ENCODE results near the gene SPPL2B.

Gene SPPL2B

DNA sequence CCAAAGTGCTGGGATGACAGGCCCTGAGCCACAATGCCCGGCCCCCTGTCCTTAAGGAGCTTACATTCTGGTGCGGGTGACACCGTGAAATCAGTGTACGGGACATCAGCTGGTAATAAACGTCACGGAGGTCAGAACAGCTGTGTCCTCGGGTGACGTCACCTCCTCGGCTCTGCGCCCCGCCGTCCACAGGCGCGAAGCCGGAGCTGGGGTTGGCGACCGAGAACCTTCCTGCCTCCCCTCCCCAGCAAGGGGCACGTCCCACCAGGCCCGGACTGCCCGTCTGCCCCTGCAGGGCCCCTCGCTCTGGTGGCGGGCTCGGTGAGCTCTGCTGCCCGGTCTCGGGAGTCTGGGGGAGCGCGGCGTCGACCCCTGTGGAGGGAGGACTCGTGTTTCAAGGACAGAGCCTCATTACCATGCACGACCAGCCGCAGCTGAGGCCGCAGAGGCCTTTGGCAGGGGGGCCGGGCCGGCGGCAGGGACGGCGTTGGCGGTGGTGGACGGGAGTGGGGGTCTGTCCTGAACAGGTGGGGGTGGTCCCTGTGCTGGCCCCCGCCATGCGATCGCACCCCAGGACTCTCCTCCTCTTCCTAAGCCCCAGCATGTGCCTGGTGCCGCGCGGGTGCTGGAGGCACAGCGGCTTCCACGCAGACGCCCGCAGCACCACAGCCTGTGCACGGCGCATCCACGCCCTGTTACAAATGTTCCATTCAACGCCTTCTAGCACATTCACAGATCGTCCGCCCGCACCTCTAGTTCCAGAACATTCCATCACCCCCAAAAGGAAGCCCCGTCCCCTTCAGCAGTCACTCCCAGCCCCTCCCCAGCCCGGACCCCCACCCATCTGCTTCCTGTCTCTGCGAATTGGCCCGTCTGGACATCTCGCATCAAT is 25.9 kb upstream of the SPPL2B start:
- DNase-seq, result no peak

DNA sequence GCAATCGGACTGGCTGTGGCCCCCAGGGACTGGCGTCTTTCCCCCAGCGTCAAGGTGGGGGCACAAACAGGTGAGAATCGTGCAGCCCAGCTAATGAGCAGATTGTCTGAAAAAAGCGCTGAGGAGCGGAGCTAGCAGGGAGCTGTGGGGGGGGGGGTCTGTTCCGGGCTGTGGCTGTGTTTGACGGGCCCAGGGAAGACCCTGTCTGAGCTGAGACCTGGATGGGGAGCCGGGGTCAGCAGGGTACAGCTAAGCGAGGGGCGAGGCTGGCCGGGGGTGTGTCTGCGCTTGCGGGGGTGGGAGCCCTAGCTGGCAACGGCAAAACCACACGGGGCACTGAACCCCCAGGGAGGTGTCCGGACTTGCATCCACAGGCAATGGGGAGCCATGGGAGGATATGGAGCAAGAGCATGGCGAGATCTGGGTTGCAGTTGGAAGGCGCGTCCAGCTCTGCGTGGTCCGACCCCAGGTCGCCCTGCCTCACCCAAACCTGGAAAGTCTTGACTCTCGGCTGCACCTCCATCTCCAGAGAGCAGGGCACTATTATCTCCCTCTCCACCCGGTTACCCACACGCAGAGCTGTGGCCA is 25.2 kb upstream of the SPPL2B start:
- DNase-seq, result no peak

DNA sequence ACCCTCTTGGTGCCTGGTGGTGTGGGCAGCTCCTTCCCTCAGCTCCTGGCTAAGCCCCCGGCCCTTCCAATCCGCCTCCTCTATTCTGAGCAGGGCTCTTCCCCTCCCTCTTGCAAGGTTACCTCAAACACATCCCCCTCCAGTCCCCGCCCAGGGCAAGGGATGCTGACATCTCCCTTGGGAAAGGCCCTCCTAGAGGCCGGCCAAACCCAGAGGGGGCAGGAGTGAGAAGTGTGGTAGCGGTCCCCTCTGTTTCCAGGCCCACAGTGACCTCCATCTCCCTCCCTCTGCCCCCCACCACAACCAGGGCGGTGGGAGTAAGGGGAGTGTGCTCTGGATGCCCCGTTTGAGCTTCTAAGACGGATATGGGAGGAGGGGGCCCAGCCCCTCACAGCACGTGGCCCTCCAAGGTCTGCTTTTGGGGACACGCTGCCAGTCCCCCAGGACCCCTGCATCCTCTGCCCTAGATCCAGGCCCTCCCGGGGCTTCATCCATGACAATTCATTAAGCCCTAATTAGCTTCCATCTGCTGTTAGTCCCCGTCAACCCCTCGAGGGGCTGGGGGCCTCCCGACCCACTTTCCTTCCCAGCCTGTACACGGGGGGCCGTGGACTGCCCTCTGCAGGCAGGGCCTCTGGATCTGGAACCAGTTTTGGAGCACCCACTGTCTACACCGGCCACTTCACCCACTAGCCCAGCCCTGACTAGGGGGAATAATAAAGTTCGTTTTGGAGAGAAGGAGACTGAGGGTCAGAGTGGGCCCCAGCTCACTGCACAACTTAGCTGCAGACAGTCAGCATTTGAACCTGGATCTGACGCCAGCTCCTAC is 22.8 kb upstream of the SPPL2B start:
- DNase-seq, result no peak

DNA sequence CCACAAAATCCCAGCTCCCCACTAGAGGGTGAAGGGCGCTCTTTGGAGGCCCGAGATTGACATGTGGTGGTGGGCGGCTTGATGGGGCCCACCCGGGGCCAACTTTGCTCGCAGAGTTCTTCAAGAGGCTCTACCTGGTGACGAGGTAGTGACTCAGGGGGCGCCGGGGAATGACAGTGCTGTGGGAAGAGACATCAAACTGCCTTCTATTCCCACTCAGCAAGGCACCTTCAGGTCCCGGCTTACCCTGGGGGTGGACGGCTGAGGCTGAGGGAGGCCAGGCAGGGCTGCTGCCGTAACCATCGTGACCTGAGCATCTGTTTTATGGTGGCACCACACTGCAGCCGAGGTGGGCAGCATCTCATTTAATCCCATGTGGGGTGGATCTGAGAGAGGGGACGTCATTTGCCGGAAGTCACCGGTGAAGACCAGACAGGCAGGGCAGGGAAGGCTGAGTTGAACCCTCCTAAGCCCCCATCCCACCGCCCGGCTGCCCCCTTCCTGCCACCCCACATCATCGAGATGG is 22.1 kb upstream of the SPPL2B start:
- DNase-seq, result no peak

DNA sequence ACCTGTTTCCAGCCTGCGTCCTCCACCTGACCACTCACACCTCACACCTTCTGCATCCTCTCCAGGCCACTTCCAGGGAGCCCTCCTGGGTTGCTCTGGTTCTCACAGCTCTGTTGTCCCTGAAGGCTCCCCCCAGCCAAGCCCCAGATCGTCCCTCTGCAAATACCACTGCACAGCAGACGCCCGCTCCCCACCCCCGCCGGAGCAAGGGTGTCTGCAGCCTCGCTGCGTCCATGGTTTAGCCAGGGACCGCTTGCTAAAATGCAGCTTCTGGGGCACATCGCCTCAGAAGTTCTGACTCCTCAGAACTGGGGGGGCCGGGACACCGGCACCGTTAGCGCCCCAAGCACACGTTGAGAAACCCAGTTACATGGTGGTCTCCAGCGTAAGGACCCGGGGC is 21.5 kb upstream of the SPPL2B start:
- DNase-seq, result no peak

DNA sequence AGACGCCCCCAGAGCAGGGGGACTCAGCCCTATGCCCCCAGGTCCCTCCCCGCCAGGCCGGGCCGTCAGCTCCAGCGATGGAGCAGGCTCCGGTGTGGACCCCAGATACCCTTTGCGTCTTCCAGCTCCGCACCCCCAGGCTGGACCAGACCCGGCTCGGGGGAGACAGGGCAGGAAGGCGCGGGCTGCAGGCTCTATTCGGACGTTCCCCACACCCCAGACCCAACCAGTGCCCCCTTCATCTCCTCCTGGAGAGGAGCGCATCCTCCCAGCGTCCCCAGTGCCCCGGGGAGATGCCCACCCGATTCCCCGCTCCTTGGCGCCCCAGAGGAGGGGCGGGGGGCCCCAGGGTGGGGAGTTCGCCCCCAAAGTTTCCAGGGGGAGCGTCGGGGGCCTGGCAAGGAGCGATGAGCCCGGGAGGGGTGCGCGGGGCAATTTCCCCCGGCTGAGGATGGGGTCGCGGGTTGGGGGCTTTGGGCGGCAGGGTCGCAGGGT is 20.9 kb upstream of the SPPL2B start:
- no peak for DNase-seq

DNA sequence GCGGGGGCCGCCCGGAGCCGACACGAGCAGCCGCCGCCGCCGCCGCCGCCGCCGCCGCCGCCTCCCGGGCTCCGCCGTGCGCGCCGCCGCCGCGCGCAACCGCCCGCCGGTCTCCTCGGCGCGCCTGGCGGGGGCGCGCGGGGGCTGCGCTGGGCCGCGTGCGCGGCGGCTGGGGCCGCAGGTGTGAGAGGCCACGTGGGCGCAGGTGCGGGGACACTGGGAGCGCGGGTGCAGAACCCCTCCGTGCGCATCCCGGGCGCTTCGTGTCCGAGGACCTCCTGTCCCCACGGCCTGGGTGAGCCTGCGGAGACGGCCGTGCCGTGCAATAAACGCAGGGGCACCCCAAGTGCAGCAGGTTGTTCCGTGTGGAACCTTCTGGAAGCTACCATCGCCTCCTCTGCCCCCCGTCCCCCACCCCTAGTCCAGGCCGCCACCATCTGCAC is 20.3 kb upstream of the SPPL2B start, which contains the start of gene LINGO3:
LINGO3 (minus strand) TSS at position 41 of the 443 bp plus-strand sequence. CDS start 16,378 bp downstream, outside the sequence.
- no peak for DNase-seq

DNA sequence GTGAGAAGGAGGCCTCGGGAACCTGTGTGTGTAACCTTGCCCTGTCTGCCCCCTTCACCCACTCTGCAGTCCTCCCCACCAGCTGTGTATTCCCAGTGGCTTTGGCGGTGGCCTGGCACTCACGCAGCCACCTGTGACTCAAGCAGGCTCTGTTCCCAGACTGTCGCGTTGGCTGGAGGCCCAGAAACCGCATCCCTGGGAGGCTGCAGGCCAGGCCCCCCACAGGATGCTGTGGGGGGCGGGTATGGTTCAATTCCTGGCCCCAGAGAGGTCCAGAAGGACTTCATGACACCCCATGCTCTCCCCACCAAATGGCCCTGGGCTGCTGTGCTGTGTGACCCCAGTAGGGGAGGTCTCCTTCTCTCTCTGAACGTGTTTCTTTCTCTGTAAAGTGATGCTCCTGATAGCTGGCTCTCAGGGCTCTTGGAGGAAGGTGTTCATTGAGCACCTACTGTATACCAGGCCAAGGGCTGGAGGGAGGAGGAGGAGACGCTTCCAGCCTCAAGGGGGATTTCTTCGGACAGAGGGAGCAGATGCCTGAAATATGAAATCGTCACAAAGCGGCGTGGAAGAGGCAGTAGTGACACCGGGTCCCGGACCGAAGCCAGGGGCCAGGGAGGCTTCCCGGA is 18.6 kb upstream of the SPPL2B start:
- no peak for DNase-seq

DNA sequence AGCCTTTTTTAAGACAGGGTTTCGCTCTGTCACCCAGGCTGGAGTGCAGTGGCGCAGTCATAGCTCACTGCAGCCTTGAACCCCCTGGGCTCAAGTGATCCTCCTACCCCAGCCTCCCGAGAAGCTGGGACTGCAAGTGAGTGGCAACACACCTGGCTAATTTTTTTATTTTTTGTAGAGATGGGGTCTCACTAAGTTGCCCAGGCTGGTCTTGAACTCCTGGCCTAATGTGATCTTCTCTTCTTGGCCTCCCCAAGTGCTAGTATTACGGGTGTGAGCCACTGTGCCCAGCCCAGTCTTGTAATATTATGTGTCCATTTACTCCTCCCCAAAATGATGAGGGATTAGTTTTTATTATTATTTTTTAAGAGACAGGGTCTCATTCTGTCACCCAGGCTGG is 17.4 kb upstream of the SPPL2B start:
- DNase-seq, result no peak

DNA sequence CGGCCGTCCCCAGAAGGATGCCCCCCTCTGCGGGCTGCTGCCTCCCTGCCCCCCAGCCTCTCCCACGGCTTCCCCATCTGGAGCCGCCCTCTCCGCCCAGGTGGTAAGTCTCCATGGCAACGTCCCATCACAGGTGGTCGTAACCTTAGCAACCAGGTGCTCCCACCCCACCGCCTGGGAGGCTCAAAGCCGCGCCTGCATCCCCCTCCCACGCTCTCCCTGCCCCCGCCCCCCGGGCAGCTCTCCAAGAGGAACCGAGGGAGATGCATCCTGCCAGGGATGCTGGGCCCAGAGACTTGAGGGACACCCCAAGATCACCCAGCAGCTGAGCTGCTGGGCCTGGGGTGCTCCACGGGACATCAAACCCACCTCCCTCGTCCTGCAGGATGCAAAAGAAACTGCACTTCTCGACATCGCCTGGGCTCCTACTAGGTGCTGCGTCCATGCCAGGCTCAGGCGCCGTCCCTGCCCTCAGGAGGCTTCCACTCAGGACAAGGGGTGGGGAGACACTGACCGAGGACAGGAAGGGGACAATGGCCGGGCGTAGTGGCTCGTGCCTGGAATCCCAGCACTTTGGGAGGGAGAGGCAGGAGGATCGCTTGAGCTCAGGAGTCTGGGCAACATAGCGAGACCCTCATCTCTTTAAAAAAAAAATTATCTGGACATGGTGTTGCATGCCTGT is 15.5 kb upstream of the SPPL2B start:
- no peak for DNase-seq

DNA sequence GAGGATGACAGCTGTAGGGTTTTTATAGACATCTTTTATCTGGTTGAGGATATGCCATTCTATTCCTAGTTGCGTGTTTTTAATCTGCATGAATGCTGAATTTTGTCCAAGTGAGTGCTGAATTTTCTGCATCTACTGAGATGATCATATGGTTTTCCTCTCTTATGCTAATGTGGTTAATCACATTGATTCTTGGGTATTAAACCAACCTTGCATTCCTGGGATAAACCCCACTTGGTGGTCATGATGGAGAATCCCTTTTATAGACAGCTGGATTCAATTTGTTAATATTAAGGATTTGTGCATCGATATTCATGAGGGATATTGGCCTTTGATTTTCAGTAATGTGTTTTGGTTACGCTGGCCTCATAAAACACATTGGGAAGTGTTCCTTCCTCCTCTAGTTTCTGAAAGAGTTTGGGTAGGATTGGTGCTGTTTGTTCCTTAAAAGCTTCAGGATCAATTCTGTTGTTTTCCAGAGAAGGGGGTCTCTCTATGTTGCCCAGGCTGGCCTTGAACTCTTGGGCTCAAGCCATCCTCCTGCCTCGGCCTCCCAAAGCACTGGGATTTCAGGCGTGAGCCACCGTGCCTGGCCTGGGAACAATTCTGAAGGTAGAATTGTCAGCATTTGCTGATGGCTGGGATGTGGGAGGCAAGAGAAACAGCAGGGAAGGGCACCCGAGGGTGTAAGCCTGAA is 13.2 kb upstream of the SPPL2B start:
- DNase-seq, result no peak

DNA sequence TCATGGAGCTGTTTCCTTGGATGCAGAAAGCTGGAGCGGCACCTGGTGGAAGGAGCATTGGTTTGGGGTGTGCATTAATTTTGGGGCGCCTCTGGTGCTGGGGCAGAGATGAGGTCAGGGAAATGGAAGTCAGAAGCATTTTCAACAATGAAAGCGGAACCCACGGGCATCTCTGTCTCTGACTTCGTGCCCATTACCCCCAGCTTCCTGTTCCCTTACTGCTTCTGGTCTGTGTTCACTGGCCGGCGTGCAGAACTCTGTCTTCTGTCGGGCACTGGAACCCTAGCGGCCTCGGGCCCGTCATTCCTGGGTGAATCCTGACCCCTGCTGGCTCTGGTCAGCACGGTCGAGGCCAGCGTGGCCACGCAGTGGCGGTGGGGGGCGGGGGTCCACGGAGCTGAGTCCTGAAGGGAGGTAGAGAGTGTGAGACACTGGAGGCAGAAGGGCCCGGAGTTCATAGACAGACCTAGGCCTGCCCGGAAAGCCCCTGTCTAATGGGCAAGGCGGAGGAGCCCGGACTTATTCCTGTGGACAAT is 12.6 kb upstream of the SPPL2B start:
- peak; percentile 94 to 96 for DNase-seq

DNA sequence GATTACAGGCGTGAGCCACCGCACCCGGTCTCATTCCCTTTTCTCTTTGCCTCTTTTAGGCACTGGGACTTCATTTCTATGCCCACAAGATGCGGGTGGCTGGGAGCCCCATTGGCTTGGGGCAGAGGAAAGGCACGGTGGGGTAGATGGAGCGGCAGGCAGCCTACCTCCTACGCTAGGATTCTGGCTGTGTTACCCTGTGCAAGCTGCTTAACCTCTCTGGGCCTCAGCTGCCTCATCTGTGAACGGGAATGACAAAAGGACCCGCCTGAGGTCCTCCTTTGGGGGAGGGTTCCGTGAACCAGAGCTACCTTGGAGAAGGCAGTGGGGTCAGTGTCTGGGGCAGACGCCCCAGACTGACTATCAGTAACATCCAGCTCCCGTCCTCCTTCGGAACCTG is 11.2 kb upstream of the SPPL2B start:
- DNase-seq, result no peak

DNA sequence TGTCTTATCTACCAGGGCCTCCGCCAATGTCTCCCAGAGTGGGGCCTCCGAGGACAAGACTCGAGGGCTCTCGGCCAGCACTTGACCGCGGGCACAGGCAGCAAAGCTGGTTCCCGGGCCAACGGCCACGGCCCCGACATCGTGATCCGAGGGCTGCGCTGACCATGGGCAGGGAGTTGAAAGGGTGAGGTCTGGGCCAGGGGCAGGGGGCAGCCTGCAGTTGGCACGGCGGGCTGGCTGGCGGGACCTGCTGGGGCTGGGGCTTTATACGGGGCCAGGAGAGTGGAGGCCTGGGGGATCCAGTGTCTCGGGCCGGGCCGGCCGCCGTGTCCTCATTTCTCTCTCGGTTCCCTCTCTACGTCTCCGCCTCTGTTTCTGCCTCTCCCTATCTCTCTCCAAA is 10.7 kb upstream of the SPPL2B start:
- DNase-seq, result no peak

DNA sequence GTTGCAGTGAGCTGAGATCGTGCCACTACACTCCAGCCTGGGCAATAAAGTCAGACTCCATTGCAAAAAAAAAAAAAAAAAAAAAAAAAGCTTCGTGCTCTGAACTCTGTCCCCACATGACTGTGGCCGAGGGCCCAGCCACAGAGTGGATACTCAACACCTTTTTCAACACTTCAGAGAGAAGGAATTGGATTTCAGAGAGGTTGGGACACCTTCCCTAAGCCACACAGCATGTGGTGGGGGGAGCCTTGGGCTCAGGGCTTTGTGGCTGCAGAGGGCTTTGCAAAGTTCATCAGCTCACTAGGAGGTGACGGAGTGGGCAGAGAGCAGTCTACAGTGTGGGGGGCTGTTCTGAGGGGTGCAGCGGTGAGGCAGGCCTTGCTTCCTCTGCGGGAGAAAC is 9.6 kb upstream of the SPPL2B start:
- DNase-seq, result no peak

DNA sequence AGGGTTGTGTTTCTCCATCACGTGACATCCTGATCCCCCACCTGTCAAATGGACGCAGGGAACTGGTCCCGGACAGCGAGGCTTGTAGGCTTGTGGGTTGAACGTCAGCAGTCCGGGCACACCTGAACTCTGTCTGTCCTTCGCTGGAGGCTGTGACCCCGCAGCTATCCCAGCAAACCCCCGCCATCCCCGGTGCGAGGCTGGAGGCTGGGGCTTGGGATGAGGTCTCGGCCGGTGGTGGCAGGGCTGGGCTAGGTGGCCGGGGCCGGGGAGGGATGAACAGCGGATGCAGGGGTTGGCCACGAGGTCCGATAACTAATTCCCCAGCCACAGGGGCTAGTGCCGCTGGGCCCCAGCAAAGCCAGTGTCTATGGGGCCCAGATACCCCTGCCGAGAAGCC is 8.9 kb upstream of the SPPL2B start:
- no peak for DNase-seq

DNA sequence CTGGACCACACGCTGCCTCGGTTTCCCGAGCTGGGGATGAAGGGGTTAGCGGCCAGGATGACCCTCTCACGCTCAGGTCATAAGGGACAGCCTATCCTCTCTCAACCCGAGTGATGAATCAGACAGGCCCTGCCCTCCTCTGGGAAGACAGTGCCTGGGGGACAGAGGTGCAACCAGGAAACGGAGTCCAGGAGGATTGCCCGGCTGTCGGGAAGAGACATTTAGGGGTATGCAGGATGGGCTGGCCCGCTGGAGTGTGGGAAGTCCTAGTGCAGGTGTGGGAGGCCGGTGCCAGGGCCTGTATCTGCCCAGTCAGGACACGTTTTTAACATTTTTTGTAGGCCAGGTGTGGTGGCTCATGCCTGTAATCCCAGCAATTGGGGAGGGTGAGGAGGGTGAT is 8.4 kb upstream of the SPPL2B start:
- DNase-seq, result no peak

DNA sequence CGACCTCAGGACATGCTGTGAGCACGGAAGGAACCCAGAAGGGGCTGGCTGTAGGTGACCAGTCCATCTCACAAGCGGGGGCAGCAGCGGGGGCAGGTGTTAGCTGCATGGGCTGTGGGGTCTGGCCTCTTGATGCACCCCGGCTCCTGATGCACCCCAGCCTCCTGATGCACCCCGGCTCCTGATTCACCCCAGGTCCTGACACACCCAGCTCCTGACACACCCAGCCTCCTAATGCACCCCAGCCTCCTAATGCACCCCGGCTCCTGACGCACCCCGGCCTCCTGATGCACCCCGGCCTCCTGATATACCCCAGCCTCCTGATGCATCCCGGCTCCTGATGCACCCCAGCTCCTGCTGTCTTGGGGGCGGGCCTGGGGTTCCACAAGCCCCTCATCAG is 7.5 kb upstream of the SPPL2B start:
- DNase-seq, result no peak

DNA sequence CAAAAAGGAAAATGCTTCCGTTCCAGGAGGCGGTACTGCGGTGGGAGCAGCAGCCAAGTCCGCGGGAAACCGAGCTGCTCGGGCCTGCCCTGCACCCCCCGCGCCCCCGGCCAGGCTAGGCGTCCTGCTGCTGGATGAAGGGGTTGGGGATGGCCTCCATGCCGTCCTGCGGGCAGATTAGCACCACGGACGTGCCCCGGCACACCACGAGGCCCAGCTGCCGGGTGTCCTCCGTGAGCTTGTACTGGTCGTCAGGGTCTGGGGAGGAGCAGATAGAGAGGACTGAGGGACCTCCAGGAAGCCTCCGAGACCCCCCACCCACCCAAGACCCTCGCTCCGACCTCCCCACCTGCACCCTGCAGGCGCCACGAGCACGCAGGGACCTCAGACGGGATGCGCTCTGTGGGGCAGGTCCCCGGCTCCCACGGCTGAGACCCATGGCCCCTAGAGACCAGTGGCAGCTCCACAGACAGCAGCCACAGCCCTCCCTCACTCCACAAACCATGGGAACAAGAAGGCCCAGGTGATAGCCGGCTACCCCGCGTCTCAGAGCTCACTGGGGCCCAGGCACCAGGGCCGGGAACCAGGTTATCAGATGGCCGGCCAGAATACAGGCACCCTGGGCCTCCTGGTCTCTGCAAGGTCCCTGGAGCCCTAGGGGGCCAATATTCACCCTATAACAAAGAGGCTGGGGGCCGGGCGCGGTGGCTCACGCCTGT is 6.8 kb upstream of the SPPL2B start:
- DNase-seq, result no peak

DNA sequence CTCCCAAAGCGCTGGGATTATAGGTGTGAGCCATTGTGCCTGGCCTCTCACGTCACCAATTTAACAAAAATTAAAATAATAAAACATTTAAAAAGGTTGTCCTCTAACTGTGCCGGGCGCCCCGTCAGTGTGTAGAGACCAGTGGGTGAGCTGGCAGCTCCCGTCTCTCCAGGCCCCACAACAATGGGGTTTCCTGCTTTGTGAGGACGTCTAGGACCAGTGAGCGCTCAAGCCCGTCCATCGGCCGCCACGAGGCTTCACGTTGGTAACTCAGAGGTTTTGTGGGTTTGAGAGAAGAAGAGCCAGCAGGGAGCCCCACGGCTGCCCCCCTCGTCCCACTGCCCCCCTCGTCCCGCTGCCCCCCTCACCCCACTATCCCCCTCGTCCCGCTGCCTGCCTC is 4.8 kb upstream of the SPPL2B start:
- DNase-seq, result no peak
